ENCODE measurements around the gene FYB1. TPM values are rescaled to one million over a fixed set of nuclear protein-coding genes. Genes with fewer than 3 reads are reported as not detected.

Gene FYB1
- total RNA-seq, 1 experiment from 2014 or later = 0.12 TPM

DNA sequence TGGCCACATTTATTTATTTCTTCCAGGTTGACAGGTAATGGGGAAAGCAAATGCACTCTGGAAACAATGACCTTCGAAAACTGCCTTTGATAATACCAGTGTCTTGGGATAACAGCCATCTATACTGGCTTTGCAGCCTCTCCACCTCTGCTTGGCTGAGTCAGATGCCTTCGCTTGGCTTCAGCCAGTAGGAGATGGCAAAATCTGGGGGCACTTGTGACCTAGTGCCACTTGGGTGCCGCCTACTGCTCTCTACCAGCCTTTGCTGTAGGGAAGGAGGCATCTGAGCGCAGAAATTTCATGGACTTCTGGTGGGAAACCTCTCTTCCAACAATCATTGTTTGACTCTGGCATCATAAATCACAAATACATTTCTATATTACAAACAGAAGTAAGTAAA, 21.8 kb downstream of the FYB1 start:
- Mint-ChIP-seq H3K27me3 (ENCODE audit: insufficient read depth, unreplicated experiment) (no peaks in the 10 kb centered on the region), H3K36me3 (ENCODE audit: insufficient read depth, unreplicated experiment) (no peaks in the 10 kb centered on the region), H3K9me3 (ENCODE audit: unreplicated experiment) (no peaks in the 10 kb centered on the region), H3K4me1 (ENCODE audit: insufficient read depth, unreplicated experiment) (peaks cover 31% of the 10 kb centered on the region), H3K27ac (ENCODE audit: low read depth, unreplicated experiment) (no peak overlapping the region), H3K4me3 (ENCODE audit: unreplicated experiment) (no peak overlapping the region)
- TF ChIP-seq, protein P1, sequence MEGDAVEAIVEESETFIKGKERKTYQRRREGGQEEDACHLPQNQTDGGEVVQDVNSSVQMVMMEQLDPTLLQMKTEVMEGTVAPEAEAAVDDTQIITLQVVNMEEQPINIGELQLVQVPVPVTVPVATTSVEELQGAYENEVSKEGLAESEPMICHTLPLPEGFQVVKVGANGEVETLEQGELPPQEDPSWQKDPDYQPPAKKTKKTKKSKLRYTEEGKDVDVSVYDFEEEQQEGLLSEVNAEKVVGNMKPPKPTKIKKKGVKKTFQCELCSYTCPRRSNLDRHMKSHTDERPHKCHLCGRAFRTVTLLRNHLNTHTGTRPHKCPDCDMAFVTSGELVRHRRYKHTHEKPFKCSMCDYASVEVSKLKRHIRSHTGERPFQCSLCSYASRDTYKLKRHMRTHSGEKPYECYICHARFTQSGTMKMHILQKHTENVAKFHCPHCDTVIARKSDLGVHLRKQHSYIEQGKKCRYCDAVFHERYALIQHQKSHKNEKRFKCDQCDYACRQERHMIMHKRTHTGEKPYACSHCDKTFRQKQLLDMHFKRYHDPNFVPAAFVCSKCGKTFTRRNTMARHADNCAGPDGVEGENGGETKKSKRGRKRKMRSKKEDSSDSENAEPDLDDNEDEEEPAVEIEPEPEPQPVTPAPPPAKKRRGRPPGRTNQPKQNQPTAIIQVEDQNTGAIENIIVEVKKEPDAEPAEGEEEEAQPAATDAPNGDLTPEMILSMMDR (IDR thresholded peaks at IDR 0.05; ENCODE audit: unreplicated experiment) = no peak
- intact Hi-C loops (cut with micrococcal nuclease) = loop anchor here (5.0 to 10.0 kb wide), 2 partner anchors 50 to 123 kb away; partner anchors contain the start of gene RICTOR
- ChIA-PET CTCF (interaction anchor here (1.0 to 1.1 kb wide), 2 partner anchors 15 to 50 kb away, joined by 3 read pairs; no protein-coding TSS in a partner anchor), POLR2A (no interaction called here)
- no TSS peak for BruUV-seq (replicated peaks)
- DNase-seq (ENCODE audit: unreplicated experiment) = no peak

DNA sequence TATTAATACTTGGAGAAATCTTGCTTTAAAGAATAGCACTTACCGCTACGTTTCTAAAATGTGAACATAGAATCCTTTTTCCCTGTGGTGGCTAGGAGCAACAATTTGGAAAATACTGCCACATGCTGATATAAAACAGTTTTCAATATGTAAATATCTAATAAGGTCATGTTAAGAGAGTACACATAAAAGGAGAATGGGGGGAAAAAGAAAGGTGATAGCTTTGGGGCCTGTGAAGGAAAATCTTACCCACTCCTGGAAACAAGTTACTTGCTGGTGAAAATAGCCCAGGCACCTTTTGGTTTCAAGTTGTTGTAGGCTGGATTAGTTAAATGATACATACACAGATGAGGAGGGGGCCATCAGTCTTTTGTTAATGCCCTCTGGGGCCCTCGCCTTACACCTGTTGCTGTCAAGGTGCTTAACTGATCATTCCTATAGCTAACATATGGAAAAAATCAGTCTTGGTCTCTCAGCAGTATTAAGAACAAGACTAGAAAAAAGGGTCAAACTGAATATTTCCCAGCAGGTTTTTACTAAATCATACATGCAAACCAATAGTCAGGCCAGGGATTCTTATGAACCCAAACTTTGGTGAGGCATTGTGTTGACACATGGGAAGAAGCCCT, 24.1 kb downstream of the FYB1 start:
- no TSS peak for BruUV-seq (replicated peaks)
- Mint-ChIP-seq H3K27me3 (ENCODE audit: insufficient read depth, unreplicated experiment) (no peaks in the 10 kb centered on the region), H3K27ac (ENCODE audit: low read depth, unreplicated experiment) (peak overlapping the region; percentile 26), H3K4me3 (ENCODE audit: unreplicated experiment) (no peak overlapping the region), H3K4me1 (ENCODE audit: insufficient read depth, unreplicated experiment) (peaks cover 31% of the 10 kb centered on the region), H3K36me3 (ENCODE audit: insufficient read depth, unreplicated experiment) (no peaks in the 10 kb centered on the region), H3K9me3 (ENCODE audit: unreplicated experiment) (no peaks in the 10 kb centered on the region)
- ChIA-PET POLR2A (interaction anchor here (0.6 to 1.8 kb wide), 13 partner anchors 9 to 179 kb away, joined by 3 to 8 read pairs (median 3); no protein-coding TSS in a partner anchor), CTCF (interaction anchor here (0.7 to 3.8 kb wide), 9 partner anchors 22 to 626 kb away, joined by 3 to 20 read pairs (median 4); partner anchors contain the start of gene FYB1)
- no peak for DNase-seq (ENCODE audit: unreplicated experiment)
- intact Hi-C loops (cut with micrococcal nuclease) = loop anchor here (5.0 to 10.0 kb wide), 2 partner anchors 48 to 121 kb away; partner anchors contain the start of gene RICTOR
- TF ChIP-seq, protein P1 (IDR thresholded peaks at IDR 0.05; ENCODE audit: unreplicated experiment) = no peak

DNA sequence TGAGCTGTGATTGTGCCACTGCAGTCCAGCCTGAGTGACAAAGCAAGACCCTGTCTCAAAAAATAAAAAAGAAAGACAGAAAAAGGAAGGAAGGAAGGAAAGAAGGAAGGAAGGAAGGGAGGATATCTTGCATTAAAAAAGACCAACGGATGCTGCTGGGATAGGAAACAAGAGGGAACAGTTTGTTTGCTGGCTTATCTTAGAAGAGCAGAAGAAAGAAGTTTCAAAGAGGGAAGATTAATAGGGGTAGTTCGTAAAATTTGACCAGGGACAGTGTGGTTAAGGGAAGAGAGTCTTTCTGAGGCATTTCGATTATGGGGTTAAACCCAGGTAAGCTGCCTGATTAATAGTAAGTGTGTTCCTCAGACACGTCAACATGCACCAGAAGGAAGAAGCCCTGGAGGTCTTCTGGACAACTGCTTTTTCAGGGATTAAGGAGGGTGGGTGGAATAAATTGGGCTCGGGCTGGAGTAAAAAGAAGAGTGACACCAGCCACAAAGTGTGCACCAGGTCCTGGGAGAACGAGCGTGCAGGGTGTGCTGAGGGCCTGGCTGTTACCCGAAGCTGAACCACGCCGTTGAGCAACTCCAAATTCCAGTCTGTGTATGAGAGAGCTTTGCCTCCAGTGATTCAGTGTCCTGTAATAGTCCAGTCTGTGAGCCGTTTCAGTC, 24.8 kb downstream of the FYB1 start:
- Mint-ChIP-seq H3K27me3 (ENCODE audit: insufficient read depth, unreplicated experiment) (no peaks in the 10 kb centered on the region), H3K9me3 (ENCODE audit: unreplicated experiment) (no peaks in the 10 kb centered on the region), H3K27ac (ENCODE audit: low read depth, unreplicated experiment) (peak overlapping the region; percentile 26), H3K36me3 (ENCODE audit: insufficient read depth, unreplicated experiment) (no peaks in the 10 kb centered on the region), H3K4me1 (ENCODE audit: insufficient read depth, unreplicated experiment) (peaks cover 31% of the 10 kb centered on the region), H3K4me3 (ENCODE audit: unreplicated experiment) (no peak overlapping the region)
- peak; percentile 91 for DNase-seq (ENCODE audit: unreplicated experiment)
- TF ChIP-seq, protein P1 (IDR thresholded peaks at IDR 0.05; ENCODE audit: unreplicated experiment) = no peak
- ChIA-PET CTCF (interaction anchor here (0.6 to 3.8 kb wide), 7 partner anchors 16 to 114 kb away, joined by 3 to 20 read pairs (median 3); no protein-coding TSS in a partner anchor), POLR2A (interaction anchor here (0.6 to 1.8 kb wide), 11 partner anchors 8 to 193 kb away, joined by 3 to 8 read pairs (median 3); no protein-coding TSS in a partner anchor)
- intact Hi-C loops (cut with micrococcal nuclease) = loop anchor here (5.0 to 10.0 kb wide), 2 partner anchors 47 to 120 kb away; partner anchors contain the start of gene RICTOR
- BruUV-seq (replicated peaks) = no TSS peak

Measured in MCF 10A (cell line).